Astrocyte (in vitro differentiated cells and primary cell): ENCODE data around the gene ELANE.

Experiments
- CTCF ChIP-seq: IDR thresholded peaks from 2 replicates; pipeline ENCODE4 v1.5.1; 2011; ENCODE audit warnings: low read depth, mild to moderate bottlenecking, inconsistent platforms, low read length, moderate library complexity; ENCODE audit not compliant: insufficient read depth
- EZH2 ChIP-seq: IDR thresholded peaks from 2 replicates; pipeline ENCODE4 v1.6.1; 2012; ENCODE audit warnings: mild to moderate bottlenecking, low read length, inconsistent platforms; ENCODE audit not compliant: insufficient read depth

DNA sequence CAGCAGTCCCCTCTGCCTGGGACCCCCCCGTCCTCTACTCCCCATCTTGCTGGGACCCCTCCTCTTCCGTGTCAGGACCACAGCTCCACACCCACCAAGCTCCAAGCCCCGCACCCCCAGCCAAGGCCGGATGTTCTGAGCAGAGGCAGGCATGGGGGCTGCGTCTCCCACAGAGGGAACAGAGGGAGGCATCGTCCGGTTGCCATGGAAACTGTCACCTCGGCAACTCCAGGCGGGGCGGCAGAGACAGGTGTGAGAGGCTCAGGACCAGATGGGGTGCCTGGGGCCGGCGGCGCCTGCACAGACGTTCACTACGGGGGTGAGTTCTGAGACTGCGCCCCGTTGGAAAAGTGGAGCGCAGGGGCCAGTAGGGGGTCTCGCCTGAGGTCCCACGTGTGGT, 46.6 kb downstream of the ELANE start:
- TF ChIP-seq CTCF: no peak
- no peak for TF ChIP-seq EZH2
